Thyroid gland (tissue), 4 donors: ENCODE results near the gene SLC35B1.

ENCODE experiments used
- POLR2A ChIP-seq, 2 donors: fragments of 450-650 bp; IDR thresholded peaks; one replicate each; pipeline ENCODE4 v1.6.1; 2017; ENCODE audit warnings: antibody characterized with exemption in 2 of 2, mild to moderate bottlenecking in 2 of 2, moderate library complexity in 1 of 2
- TF ChIP-seq, protein P1 (sequence below), 6 experiments: fragments of 200-600 bp in 3 of 6; fragments of 450-650 bp in 3 of 6; sonication (generic) in 3 of 6; IDR thresholded peaks; one replicate each; pipeline ENCODE4 v1.5.1; 2016 to 2019; ENCODE audit warnings: antibody characterized with exemption in 6 of 6, mild to moderate bottlenecking in 2 of 6, inconsistent platforms in 1 of 6, moderate library complexity in 1 of 6

- TF ChIP-seq, protein P1, sequence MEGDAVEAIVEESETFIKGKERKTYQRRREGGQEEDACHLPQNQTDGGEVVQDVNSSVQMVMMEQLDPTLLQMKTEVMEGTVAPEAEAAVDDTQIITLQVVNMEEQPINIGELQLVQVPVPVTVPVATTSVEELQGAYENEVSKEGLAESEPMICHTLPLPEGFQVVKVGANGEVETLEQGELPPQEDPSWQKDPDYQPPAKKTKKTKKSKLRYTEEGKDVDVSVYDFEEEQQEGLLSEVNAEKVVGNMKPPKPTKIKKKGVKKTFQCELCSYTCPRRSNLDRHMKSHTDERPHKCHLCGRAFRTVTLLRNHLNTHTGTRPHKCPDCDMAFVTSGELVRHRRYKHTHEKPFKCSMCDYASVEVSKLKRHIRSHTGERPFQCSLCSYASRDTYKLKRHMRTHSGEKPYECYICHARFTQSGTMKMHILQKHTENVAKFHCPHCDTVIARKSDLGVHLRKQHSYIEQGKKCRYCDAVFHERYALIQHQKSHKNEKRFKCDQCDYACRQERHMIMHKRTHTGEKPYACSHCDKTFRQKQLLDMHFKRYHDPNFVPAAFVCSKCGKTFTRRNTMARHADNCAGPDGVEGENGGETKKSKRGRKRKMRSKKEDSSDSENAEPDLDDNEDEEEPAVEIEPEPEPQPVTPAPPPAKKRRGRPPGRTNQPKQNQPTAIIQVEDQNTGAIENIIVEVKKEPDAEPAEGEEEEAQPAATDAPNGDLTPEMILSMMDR (IDR thresholded peaks at IDR 0.05), result no peak
- TF ChIP-seq POLR2A (IDR thresholded peaks at IDR 0.05), result no peak
These were observed 19.8 kb downstream of the SLC35B1 start for GRCh38 chr17:49687878-49688491.
